Vagina (tissue), 2 donors: ENCODE data around the gene MADCAM1.

Experiments used
- POLR2AphosphoS5 ChIP-seq, 2 donors: sonication (generic); formaldehyde crosslinking; IDR thresholded peaks; one replicate each; pipeline ENCODE4 v1.9.0; 2017; ENCODE audit warnings: antibody characterized with exemption in 2 of 2, mild to moderate bottlenecking in 2 of 2, low read depth in 1 of 2; ENCODE audit not compliant: insufficient read depth in 1 of 2
- TF ChIP-seq, protein P1 (sequence below), 3 experiments: fragments of 450-650 bp in 2 of 3; fragments of 200-600 bp in 1 of 3; sonication (generic) in 1 of 3; IDR thresholded peaks; one replicate each; pipeline ENCODE4 v1.5.1; 2017 to 2019; ENCODE audit warnings: antibody characterized with exemption in 3 of 3, mild to moderate bottlenecking in 2 of 3, moderate library complexity in 2 of 3

DNA sequence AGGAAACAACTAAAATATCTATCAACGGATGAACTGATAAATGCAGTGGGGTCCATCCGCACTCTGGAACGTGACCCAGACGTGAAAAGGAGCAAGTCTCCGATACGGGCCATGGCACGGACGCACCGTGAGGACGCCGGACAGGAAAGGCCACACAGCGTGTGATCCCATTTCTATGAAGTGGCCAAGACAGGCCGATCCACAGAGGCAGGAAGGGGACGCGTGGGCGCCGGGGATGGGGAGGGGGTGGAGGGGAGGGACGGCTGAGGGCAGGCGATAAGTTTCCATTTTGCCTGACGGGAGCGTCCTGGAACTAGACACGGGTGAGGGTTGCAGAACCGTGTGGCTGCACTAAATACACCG lies 49.2 kb upstream of the MADCAM1 start:
- TF ChIP-seq POLR2AphosphoS5 (IDR thresholded peaks at IDR 0.05; ENCODE audit: insufficient read depth in 1 of 2, low read depth in 1 of 2): no peak
- TF ChIP-seq, protein P1, sequence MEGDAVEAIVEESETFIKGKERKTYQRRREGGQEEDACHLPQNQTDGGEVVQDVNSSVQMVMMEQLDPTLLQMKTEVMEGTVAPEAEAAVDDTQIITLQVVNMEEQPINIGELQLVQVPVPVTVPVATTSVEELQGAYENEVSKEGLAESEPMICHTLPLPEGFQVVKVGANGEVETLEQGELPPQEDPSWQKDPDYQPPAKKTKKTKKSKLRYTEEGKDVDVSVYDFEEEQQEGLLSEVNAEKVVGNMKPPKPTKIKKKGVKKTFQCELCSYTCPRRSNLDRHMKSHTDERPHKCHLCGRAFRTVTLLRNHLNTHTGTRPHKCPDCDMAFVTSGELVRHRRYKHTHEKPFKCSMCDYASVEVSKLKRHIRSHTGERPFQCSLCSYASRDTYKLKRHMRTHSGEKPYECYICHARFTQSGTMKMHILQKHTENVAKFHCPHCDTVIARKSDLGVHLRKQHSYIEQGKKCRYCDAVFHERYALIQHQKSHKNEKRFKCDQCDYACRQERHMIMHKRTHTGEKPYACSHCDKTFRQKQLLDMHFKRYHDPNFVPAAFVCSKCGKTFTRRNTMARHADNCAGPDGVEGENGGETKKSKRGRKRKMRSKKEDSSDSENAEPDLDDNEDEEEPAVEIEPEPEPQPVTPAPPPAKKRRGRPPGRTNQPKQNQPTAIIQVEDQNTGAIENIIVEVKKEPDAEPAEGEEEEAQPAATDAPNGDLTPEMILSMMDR (IDR thresholded peaks at IDR 0.05): no peak
